ENCODE measurements around the gene CALHM5.

DNA sequence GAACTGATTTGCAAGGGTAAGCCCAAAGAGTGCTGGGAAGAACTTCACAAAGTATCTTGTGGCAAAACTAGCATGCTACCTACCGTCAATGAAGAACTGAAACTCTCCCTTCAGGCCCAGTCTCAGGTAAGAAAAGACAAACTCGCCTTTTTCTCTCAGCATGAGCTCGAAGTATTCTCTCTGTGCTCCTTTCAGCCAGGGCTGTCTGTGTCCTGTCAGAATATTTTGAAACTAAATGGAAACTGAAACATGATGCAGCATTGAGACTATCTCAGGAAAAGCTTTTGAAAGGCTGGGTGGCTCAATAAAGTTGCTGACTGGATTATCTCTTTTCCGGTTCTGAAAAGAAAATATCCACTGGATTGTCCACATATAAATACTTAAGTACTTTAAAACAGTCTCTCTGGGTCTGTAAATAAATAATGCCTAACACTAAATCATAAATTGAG is 696 bp downstream of the CALHM5 start:
- TF ChIP-seq, protein P1, sequence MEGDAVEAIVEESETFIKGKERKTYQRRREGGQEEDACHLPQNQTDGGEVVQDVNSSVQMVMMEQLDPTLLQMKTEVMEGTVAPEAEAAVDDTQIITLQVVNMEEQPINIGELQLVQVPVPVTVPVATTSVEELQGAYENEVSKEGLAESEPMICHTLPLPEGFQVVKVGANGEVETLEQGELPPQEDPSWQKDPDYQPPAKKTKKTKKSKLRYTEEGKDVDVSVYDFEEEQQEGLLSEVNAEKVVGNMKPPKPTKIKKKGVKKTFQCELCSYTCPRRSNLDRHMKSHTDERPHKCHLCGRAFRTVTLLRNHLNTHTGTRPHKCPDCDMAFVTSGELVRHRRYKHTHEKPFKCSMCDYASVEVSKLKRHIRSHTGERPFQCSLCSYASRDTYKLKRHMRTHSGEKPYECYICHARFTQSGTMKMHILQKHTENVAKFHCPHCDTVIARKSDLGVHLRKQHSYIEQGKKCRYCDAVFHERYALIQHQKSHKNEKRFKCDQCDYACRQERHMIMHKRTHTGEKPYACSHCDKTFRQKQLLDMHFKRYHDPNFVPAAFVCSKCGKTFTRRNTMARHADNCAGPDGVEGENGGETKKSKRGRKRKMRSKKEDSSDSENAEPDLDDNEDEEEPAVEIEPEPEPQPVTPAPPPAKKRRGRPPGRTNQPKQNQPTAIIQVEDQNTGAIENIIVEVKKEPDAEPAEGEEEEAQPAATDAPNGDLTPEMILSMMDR (IDR thresholded peaks at IDR 0.05; ENCODE audit: low read length) = no peak
- TF ChIP-seq EZH2 (optimal IDR thresholded peaks at IDR 0.05; ENCODE audit: low read depth, low read length) (no peak), EZH2phosphoT487 (IDR thresholded peaks at IDR 0.05; ENCODE audit: low read length) (no peak)
